AG09319 (cell line): Measurements from ENCODE around the gene GDPD5.

Experiments used
- DNase-seq: peaks from one replicate; pipeline ENCODE4 v3.0.0-alpha.2; 2010; ENCODE audit warnings: low read depth; ENCODE audit errors: extremely low read depth
- CTCF ChIP-seq: IDR thresholded peaks from 2 replicates; pipeline ENCODE4 v1.5.1; 2011; ENCODE audit warnings: low read depth, mild to moderate bottlenecking, inconsistent platforms, low read length, moderate library complexity

Gene GDPD5

GRCh38 chr11:75548595-75549272 is 23.0 kb upstream of the GDPD5 start:
- TF ChIP-seq CTCF, result no peak
- no peak for DNase-seq

- peak; percentile 83 for TF ChIP-seq CTCF
- DNase-seq, result no peak
Observed at GRCh38 chr11:75547617-75548058, 21.9 kb upstream of the GDPD5 start.

GRCh38 chr11:75547177-75547576 is 21.4 kb upstream of the GDPD5 start:
- TF ChIP-seq CTCF, result no peak
- no peak for DNase-seq

GRCh38 chr11:75543806-75544205 is 18.1 kb upstream of the GDPD5 start:
- DNase-seq, result no peak

GRCh38 chr11:75542088-75542438 is 16.3 kb upstream of the GDPD5 start:
- DNase-seq, result no peak

More at GRCh38 chr11:75543806-75544205, 18.1 kb upstream of the GDPD5 start:
- no peak for TF ChIP-seq CTCF

GRCh38 chr11:75541193-75542087 is 15.7 kb upstream of the GDPD5 start:
- no peak for DNase-seq
- TF ChIP-seq CTCF, result no peak

More at GRCh38 chr11:75542088-75542438, 16.3 kb upstream of the GDPD5 start:
- no peak for TF ChIP-seq CTCF
